Stimulated activated effector memory CD8-positive, alpha-beta T cell treated with anti-CD3 and anti-CD28 coated beads, Interleukin-12 subunit alpha, Interleukin-12 subunit beta, amount 100 ng/mL, for 72 hours (primary cell): ENCODE measurements around the gene TMEM192.
"Not testable (repeated sequence)": the region's sequence is repeated elsewhere in the genome, so short reads cannot be mapped to it uniquely, and the experiment has no call there.

Experiments used
- ATAC-seq: fragments of 150-1000 bp; cut with Tn5 transposase; 2 replicates; pipeline ENCODE4 v1.10.0; 2021
- DNase-seq, 2 donors: peaks; one replicate each; pipeline ENCODE4 v3.0.0; 2021 to 2022; ENCODE audit warnings: low spot score in 2 of 2
- H3K27ac Mint-ChIP-seq: one replicate; pipeline ENCODE4 v1.8.0; 2022; ENCODE audit warnings: mild to moderate bottlenecking, mixed read lengths
- H3K36me3 Mint-ChIP-seq: one replicate; pipeline ENCODE4 v1.8.0; 2022; ENCODE audit warnings: mild to moderate bottlenecking, mixed read lengths
- H3K4me1 Mint-ChIP-seq: one replicate; pipeline ENCODE4 v1.8.0; 2022; ENCODE audit warnings: mixed read lengths
- H3K4me3 Mint-ChIP-seq: one replicate; pipeline ENCODE4 v1.8.0; 2022; ENCODE audit warnings: mild to moderate bottlenecking, mixed read lengths
- H3K9me3 Mint-ChIP-seq: one replicate; pipeline ENCODE4 v1.8.0; 2022; ENCODE audit warnings: mixed read lengths

TMEM192 gene

DNA sequence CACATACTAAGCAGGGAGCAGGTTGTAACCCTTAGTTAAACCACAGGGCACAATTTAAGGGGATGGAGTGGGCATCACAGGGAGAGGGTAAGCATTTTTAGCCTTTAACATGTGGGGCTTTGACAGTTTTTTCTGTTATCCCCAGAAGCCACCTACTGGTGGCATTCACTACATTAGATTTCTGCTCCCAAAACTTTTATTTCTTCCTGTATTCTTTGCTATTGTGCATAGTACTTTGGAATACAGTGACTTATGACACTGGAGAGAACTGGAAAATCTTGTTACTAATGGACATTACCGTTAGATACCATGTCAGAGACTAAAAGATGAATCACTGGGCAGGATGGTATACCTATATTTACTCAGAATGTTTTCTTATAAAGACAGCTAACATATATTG, 51.7 kb downstream of the TMEM192 start:
- Mint-ChIP-seq H3K27ac (no peak overlapping the region), H3K9me3 (no peaks in the 10 kb centered on the region), H3K4me1 (no peaks in the 10 kb centered on the region), H3K36me3 (no peaks in the 10 kb centered on the region), H3K4me3 (no peak overlapping the region)
- DNase-seq = no peak
- ATAC-seq = no peak

DNA sequence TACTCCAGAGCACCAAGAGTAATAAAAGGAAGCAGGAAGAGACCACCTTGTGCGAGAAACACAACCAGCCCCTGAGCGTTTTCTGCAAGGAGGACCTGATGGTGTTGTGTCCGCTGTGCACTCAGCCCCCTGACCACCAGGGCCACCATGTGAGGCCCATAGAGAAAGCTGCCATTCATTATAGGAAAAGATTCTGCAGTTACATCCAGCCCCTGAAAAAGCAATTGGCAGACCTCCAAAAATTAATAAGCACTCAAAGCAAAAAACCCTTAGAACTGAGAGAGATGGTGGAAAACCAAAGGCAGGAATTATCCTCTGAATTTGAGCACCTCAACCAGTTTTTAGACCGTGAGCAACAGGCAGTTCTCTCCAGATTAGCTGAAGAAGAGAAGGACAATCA, 53.3 kb downstream of the TMEM192 start:
- Mint-ChIP-seq H3K4me1 (no peaks in the 10 kb centered on the region), H3K9me3 (no peaks in the 10 kb centered on the region), H3K4me3 (no peak overlapping the region), H3K36me3 (no peaks in the 10 kb centered on the region), H3K27ac (no peak overlapping the region)
- no peak for DNase-seq
- no peak for ATAC-seq

- no peaks in the 10 kb centered on the region for H3K36me3 Mint-ChIP-seq
- H3K4me3 Mint-ChIP-seq = no peak overlapping the region
- no peaks in the 10 kb centered on the region for H3K9me3 Mint-ChIP-seq
- H3K27ac Mint-ChIP-seq = no peak overlapping the region
- DNase-seq (no peak), ATAC-seq (no peak)
- no peaks in the 10 kb centered on the region for H3K4me1 Mint-ChIP-seq
These were observed 54.0 kb downstream of the TMEM192 start for GRCh38 chr4:165058666-165059065.

DNA sequence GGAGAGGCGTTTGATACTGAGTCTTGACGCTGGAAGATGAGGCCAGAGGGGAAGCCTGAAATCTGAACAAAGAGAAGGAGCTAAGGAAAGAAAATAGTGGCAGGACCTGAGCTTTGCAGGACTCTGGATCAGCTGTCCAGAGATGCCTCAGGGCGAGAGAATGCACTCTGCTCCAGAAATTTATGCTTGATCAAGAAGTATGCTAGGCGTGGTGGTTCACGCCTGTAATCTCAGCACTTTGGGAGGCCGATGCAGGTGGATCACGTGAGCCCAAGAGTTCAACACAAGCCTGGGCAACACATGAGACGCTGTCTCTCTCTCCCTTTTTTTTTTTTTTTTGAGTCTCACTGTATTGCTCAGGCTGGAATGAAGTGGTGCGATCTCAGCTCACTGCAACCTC, 57.1 kb downstream of the TMEM192 start:
- ATAC-seq (no peak), DNase-seq (no peak)
- no peaks in the 10 kb centered on the region for H3K36me3 Mint-ChIP-seq
- no peaks in the 10 kb centered on the region for H3K4me1 Mint-ChIP-seq
- H3K4me3 Mint-ChIP-seq = no peak overlapping the region
- H3K9me3 Mint-ChIP-seq = no peaks in the 10 kb centered on the region
- H3K27ac Mint-ChIP-seq = no peak overlapping the region

DNA sequence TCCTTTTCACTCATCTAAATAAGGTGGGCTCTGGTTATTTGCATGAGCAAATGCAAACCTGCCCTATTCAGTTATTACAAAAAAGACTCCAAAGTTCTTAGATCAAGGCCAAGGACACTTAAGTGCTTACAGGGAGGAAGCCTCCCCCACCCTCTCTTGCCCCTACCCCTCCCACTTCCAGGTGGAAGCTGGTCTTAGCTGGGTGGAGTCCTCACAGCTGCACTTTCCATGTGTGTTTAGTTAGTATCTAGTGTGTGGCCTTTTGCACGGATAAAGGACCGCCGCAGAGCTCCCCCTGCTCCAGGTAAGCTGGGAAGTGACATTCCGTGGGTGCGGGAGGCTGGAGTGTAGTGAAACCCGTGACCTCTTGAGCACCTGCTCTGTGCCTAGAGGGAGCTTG, 59.0 kb downstream of the TMEM192 start, which contains the start of gene TRIM75:
Gene TRIM75, plus strand, starts transcription at position 222 of the 400 bp plus-strand sequence. CDS start 5,282 bp downstream, outside the sequence.
- H3K36me3 Mint-ChIP-seq = no peaks in the 10 kb centered on the region
- ATAC-seq = no peak
- H3K4me3 Mint-ChIP-seq = no peak within 1 kb of the TSS
- no peak within 1 kb of the TSS for H3K27ac Mint-ChIP-seq
- no peaks in the 10 kb centered on the region for H3K4me1 Mint-ChIP-seq
- no peaks in the 10 kb centered on the region for H3K9me3 Mint-ChIP-seq
- DNase-seq = no peak

- no peak overlapping the region for H3K4me3 Mint-ChIP-seq
- H3K27ac Mint-ChIP-seq = no peak overlapping the region
- no peaks in the 10 kb centered on the region for H3K4me1 Mint-ChIP-seq
- H3K9me3 Mint-ChIP-seq = no peaks in the 10 kb centered on the region
- DNase-seq (no peak), ATAC-seq (peak; percentile 32)
- H3K36me3 Mint-ChIP-seq = no peaks in the 10 kb centered on the region
These were observed 60.0 kb downstream of the TMEM192 start for GRCh38 chr4:165052627-165053026.

DNA sequence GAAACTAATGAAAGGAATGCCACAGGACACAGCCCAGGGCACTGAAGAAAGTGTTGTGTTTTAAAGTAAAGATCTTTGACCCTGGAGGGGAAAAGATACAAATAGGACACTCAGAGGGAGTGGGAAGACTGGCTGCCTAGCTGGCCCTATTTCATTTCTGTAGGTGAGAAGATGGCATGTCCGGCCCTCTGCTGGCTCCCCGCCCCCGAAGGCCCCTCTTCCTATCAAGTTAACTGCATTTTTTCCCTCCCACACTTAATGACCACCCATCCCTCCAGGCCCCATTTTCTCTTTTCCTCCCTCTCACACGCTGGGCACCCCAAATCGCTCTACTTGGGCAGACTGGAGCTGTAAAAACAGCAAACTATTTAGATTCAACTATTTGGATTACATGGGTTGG, 64.5 kb downstream of the TMEM192 start:
- ATAC-seq = no peak
- DNase-seq = no peak
- Mint-ChIP-seq H3K4me3 (no peak overlapping the region), H3K36me3 (no peaks in the 10 kb centered on the region), H3K9me3 (no peaks in the 10 kb centered on the region), H3K4me1 (no peaks in the 10 kb centered on the region), H3K27ac (no peak overlapping the region)

DNA sequence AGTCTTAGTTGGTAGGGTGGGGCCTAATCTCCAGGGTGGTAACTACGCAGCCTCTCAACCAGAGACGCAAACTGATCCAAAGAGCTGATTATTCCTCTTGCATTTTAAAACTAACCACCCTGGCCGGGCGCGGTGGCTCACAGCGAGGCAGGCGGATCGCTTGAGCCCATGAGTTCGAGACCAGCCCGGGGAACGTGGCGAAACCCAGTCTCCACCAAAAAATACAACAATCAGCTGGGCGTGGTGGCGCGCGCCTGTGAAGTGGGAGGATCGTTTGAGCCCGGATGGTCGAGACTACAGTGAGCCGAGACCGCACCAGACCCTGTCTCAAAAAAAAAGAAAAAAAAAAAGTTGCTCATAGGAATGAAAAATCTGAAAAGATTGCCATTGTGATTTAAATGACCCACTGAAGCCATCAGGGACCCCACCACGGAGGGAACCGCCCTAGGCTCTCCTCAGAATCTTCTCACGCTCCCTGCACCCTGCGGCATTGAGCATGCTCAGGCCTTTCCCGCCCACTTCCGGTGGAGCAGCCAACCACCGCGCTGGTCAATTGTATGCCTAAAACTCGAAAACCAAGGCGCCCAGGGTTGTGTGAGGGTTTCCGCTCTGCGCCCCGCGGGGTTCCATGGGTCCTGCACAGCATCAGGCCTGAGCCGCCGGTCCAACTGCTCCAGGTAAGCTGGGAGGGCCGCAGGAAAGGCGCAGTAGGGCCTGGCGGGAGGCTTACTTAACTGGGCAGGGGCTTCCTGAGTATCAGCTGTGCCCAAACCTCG, 81.0 kb downstream of the TMEM192 start, which contains the start of gene TRIM60:
Gene TRIM60, plus strand, starts transcription at position 564 of the 776 bp plus-strand sequence. CDS start 8,074 bp downstream, outside the sequence.
- no peak for DNase-seq
- Mint-ChIP-seq H3K27ac (no peak within 1 kb of the TSS), H3K4me1 (no peaks in the 10 kb centered on the region), H3K36me3 (no peaks in the 10 kb centered on the region), H3K4me3 (no peak within 1 kb of the TSS), H3K9me3 (no peaks in the 10 kb centered on the region)
- ATAC-seq = no peak

DNA sequence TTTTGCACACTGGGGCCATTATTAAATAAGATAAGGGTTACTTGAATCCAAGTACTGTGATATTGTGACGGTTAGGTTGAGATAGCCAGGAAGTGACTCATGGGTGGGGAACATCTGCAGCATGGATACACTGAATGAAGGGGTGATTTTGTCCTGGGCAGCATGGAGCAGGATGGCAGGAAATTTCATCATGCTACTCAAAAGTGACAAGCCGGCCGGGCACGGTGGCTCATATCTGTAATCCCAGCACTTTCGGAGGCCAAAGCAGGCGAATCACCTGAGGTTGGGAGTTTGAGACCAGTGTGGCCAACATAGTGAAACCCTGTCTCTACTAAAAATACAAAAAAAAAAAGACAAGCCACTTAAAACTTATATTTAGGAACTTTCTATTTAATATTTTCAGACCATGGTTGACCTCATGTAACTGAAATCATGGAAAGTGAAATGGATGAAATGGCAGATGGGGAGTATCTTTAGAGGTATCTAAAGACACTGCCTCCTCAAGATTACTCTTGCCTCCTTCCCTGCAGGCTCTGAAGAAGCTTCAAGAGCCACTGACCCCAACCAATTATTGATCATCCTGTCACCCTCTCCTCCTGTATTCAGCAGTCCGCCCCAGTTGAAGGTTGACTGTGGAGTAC, 84.8 kb downstream of the TMEM192 start:
- Mint-ChIP-seq H3K4me3 (no peak overlapping the region), H3K36me3 (no peaks in the 10 kb centered on the region), H3K27ac (no peak overlapping the region), H3K9me3 (no peaks in the 10 kb centered on the region), H3K4me1 (no peaks in the 10 kb centered on the region)
- ATAC-seq (no peak), DNase-seq (no peak)

- not testable (repeated sequence) for H3K9me3 Mint-ChIP-seq, H3K4me3 Mint-ChIP-seq, H3K4me1 Mint-ChIP-seq, DNase-seq, ATAC-seq, H3K27ac Mint-ChIP-seq, H3K36me3 Mint-ChIP-seq
These were observed 86.9 kb downstream of the TMEM192 start for GRCh38 chr4:165025782-165026181.
